ENCODE measurements around the gene EAF1.
"Not testable (repeated sequence)": the region's sequence is repeated elsewhere in the genome, so short reads cannot be mapped to it uniquely, and the experiment has no call there.

The EAF1 gene

GRCh38 chr3:15477951-15478639, 50.7 kb downstream of the EAF1 start:
- DNase-seq (ENCODE audit: low spot score) (no peak), FAIRE-seq (no peak)

GRCh38 chr3:15478640-15478979, 51.2 kb downstream of the EAF1 start:
- no peak for FAIRE-seq
- no peak for DNase-seq (ENCODE audit: low spot score)

- no peak for FAIRE-seq
- DNase-seq (ENCODE audit: low spot score): no peak
Observed at GRCh38 chr3:15479400-15480224, 52.2 kb downstream of the EAF1 start.

- FAIRE-seq; DNase-seq (ENCODE audit: low spot score): not testable (repeated sequence)
Observed at GRCh38 chr3:15484551-15484950, 57.2 kb downstream of the EAF1 start.

GRCh38 chr3:15486020-15486419, 58.6 kb downstream of the EAF1 start:
- no peak for DNase-seq (ENCODE audit: low spot score)
- no peak for FAIRE-seq

GRCh38 chr3:15486979-15487378, 59.6 kb downstream of the EAF1 start:
- FAIRE-seq (no peak), DNase-seq (ENCODE audit: low spot score) (no peak)

- FAIRE-seq (no peak), DNase-seq (ENCODE audit: low spot score) (no peak)
Observed at GRCh38 chr3:15488002-15488401, 60.6 kb downstream of the EAF1 start.

GRCh38 chr3:15490158-15490557, 62.8 kb downstream of the EAF1 start:
- no peak for FAIRE-seq
- no peak for DNase-seq (ENCODE audit: low spot score)

GRCh38 chr3:15491143-15491542, 63.7 kb downstream of the EAF1 start:
- DNase-seq (ENCODE audit: low spot score) (no peak), FAIRE-seq (no peak)
